K562 (cell line): ENCODE data around the gene SSTR5.

Experiments
- ASH1L ChIP-seq: fragments of 450-650 bp; IDR thresholded peaks from 2 replicates; pipeline ENCODE4 v1.6.1; 2018; ENCODE audit warnings: borderline replicate concordance, mild to moderate bottlenecking, low read depth; ENCODE audit not compliant: partially characterized antibody
- EZH2 ChIP-seq: IDR thresholded peaks from 2 replicates; pipeline ENCODE4 v1.6.1; 2012; ENCODE audit warnings: low read depth, mild to moderate bottlenecking, inconsistent platforms, low read length, borderline replicate concordance
- JUN ChIP-seq, 2 experiments: sonication (generic) in 1 of 2; formaldehyde crosslinking in 1 of 2; IDR thresholded peaks; 2 replicates each; pipeline versions ENCODE4 v1.6.1 to v1.8.0; 2012 to 2022; ENCODE audit warnings: borderline replicate concordance in 2 of 2, mild to moderate bottlenecking in 2 of 2, improper control_type of control experiment in 1 of 2, low read depth in 1 of 2, low read length in 1 of 2, missing genetic modification reagents in 1 of 2
- PHF21A ChIP-seq: fragments of 450-650 bp; IDR thresholded peaks from 2 replicates; pipeline ENCODE4 v1.6.1; 2017; ENCODE audit warnings: low read depth, borderline replicate concordance
- POLR2AphosphoS5 ChIP-seq: IDR thresholded peaks from 2 replicates; pipeline ENCODE4 v1.6.1; 2011; ENCODE audit warnings: mild to moderate bottlenecking, low read depth, low read length, moderate library complexity; ENCODE audit not compliant: control insufficient read depth, insufficient read depth
- REST ChIP-seq, 2 experiments: fragments of 450-650 bp; formaldehyde crosslinking in 1 of 2; IDR thresholded peaks; 2 replicates each; pipeline versions ENCODE4 v1.4.0 to v1.6.1; 2014 to 2020; ENCODE audit warnings: mild to moderate bottlenecking in 2 of 2, borderline replicate concordance in 1 of 2, low read depth in 1 of 2
- SIN3A ChIP-seq, 2 experiments: fragments of 150-350 bp in 1 of 2; IDR thresholded peaks; 2 replicates each; pipeline ENCODE4 v1.6.1; 2011 to 2016; ENCODE audit warnings: borderline replicate concordance in 2 of 2, low read depth in 2 of 2, low read length in 2 of 2, mild to moderate bottlenecking in 2 of 2, moderate library complexity in 2 of 2; ENCODE audit not compliant: control insufficient read depth in 1 of 2
- TCF7 ChIP-seq: sonication (generic); IDR thresholded peaks from 2 replicates; pipeline ENCODE4 v1.6.1; 2016; ENCODE audit warnings: antibody characterized with exemption, borderline replicate concordance
- TCFL5 ChIP-seq: fragments of 250-450 bp; sonication (Bioruptor Pico); conservative IDR thresholded peaks from 2 replicates; pipeline ENCODE4 v1.6.1; 2021; ENCODE audit warnings: mild to moderate bottlenecking, moderate library complexity, matching md5 sums
- USF2 ChIP-seq: sonication (generic); formaldehyde crosslinking; IDR thresholded peaks from 2 replicates; pipeline ENCODE4 v1.5.0; 2020; ENCODE audit warnings: missing genetic modification reagents
- ZBTB40 ChIP-seq, 2 experiments: fragments of 450-650 bp in 1 of 2; sonication (generic) in 1 of 2; formaldehyde crosslinking in 1 of 2; IDR thresholded peaks; 2 replicates each; pipeline versions ENCODE4 v1.7.1 to v1.9.0; 2016 to 2022; ENCODE audit warnings: inconsistent platforms in 1 of 2, mild to moderate bottlenecking in 1 of 2, missing genetic modification reagents in 1 of 2
- ZNF764 ChIP-seq: fragments of 250-450 bp; sonication (Bioruptor Pico); IDR thresholded peaks from 2 replicates; pipeline ENCODE4 v1.4.0; 2020; ENCODE audit warnings: low read depth, mild to moderate bottlenecking, moderate library complexity
- ZNF830 ChIP-seq: fragments of 250-450 bp; sonication (Bioruptor Pico); IDR thresholded peaks from 2 replicates; pipeline ENCODE4 v1.5.0; 2021; ENCODE audit warnings: mild to moderate bottlenecking

DNA sequence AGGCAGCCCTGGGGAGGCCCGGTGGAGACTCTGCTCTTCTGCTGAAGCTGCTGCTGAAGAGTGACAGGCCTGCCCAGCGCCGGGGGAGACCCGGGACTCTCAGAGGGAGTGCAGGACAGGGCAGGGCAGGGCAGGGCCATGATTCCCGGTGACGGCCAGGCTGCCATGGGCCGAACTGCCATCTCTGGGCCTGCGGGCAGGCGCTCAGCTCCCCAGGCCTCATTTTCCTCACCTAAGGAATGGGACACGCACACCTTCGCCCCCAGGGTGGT lies 22.6 kb upstream of the SSTR5 start:
- TF ChIP-seq USF2 (no peak), TCF7 (no peak), ZBTB40 (IDR thresholded peaks at IDR 0.05) (no peak), ZBTB40 (CRISPR knock-in tag; IDR thresholded peaks at IDR 0.05) (no peak), JUN (IDR thresholded peaks at IDR 0.05; ENCODE audit: borderline replicate concordance, low read depth, low read length) (no peak), JUN (CRISPR knock-in tag; IDR thresholded peaks at IDR 0.05; ENCODE audit: borderline replicate concordance) (no peak), REST (IDR thresholded peaks at IDR 0.05; ENCODE audit: borderline replicate concordance) (no peak), REST (CRISPR knock-in tag; IDR thresholded peaks at IDR 0.05; ENCODE audit: low read depth) (no peak), POLR2AphosphoS5 (no peak), ASH1L (no peak), ZNF830 (CRISPR knock-in tag) (no peak), ZNF764 (no peak), EZH2 (no peak), SIN3A (IDR thresholded peaks at IDR 0.05; ENCODE audit: borderline replicate concordance in 2 of 2, control insufficient read depth in 1 of 2, low read depth in 2 of 2, low read length in 2 of 2) (no peak), TCFL5 (no peak), PHF21A (no peak)
